Body of pancreas (tissue), 4 donors: Measurements from ENCODE around the gene KIFAP3. TPM values are rescaled to one million over a fixed set of nuclear protein-coding genes. Genes with fewer than 3 reads are reported as not detected.
A peak's percentile ranks its signal among the peaks of the same experiment; 100 is the strongest.

Experiments
- ATAC-seq: fragments of 150-250 bp; one replicate; pipeline ENCODE4 v1.9.1; 2016
- DNase-seq, 4 donors: peaks; one replicate each; pipeline ENCODE4 v3.0.0-alpha.2; 2019
- H3K27ac ChIP-seq, 4 donors: fragments of 200-600 bp; sonication (generic); 1 replicate in 3 of 4; 2 replicates in 1 of 4; pipeline versions ENCODE4 v1.5.1 to v1.6.1; 2016 to 2019; ENCODE audit warnings: mild to moderate bottlenecking in 1 of 4, mixed read lengths in 1 of 4, moderate library complexity in 1 of 4
- H3K27me3 ChIP-seq, 2 donors: fragments of 200-600 bp; sonication (generic); one replicate each; pipeline ENCODE4 v1.6.0; 2016; ENCODE audit warnings: mild to moderate bottlenecking in 1 of 2
- H3K36me3 ChIP-seq, 2 donors: fragments of 200-600 bp; sonication (generic); replicated peaks in 1 of 2; 2 replicates each; pipeline ENCODE4 v1.5.1; 2016; ENCODE audit warnings: low read depth in 2 of 2; ENCODE audit not compliant: insufficient read depth in 1 of 2
- H3K4me1 ChIP-seq: fragments of 200-600 bp; sonication (generic); one replicate; pipeline ENCODE4 v1.6.0; 2016
- H3K4me3 ChIP-seq, 2 donors: fragments of 200-600 bp; sonication (generic); 1 replicate in 1 of 2; 2 replicates in 1 of 2; pipeline ENCODE4 v1.5.1; 2016 to 2019
- H3K9me3 ChIP-seq, 3 donors: fragments of 200-600 bp; sonication (generic); 1 replicate in 2 of 3; 2 replicates in 1 of 3; pipeline ENCODE4 v1.5.1; 2016
- POLR2A ChIP-seq, 3 donors: fragments of 450-650 bp; IDR thresholded peaks; one replicate each; pipeline ENCODE4 v1.6.1; 2016; ENCODE audit warnings: antibody characterized with exemption in 3 of 3, mild to moderate bottlenecking in 2 of 3
- WGBS, 2 donors: methylation state at CpG; one replicate each; pipeline ENCODE4 v1.1.5; 2017; 5-methylcytosine and 5-hydroxymethylcytosine counted together
- intact Hi-C: fragments of 100-400 bp; cut with DNase I; formaldehyde crosslinking; loops from one replicate; pipeline ENCODE4 v1.15.1; 2023
- total RNA-seq, 2 donors: library from RNA; depleted of rRNA; stranded (reverse); fragments of >200 nt; gene quantifications; one replicate each; pipeline ENCODE4 v1.1.0, GENCODE V29; 2016
- TF ChIP-seq, protein P1 (sequence below), 7 experiments: fragments of 450-650 bp in 4 of 7; fragments of 200-600 bp in 3 of 7; sonication (generic) in 3 of 7; IDR thresholded peaks; one replicate each; pipeline ENCODE4 v1.5.1; 2016 to 2019; ENCODE audit warnings: antibody characterized with exemption in 7 of 7

KIFAP3 gene
- total RNA-seq, 2 donors from 2014 or later: 9.6 to 16.9 TPM

- Histone ChIP-seq H3K4me3 (no peak overlapping the region), H3K9me3 (no peaks in the 10 kb centered on the region), H3K36me3 (peaks cover 0 to 3% of the 10 kb centered on the region in 2 donors), H3K27me3 (no peaks in the 10 kb centered on the region), H3K27ac (peak overlapping the region; percentile 66 to 99 (median 98)), H3K4me1 (peaks cover 50% of the 10 kb centered on the region)
- TF ChIP-seq POLR2A (IDR thresholded peaks at IDR 0.05): peak in 1 of 3 donors; percentile 18
- TF ChIP-seq, protein P1, sequence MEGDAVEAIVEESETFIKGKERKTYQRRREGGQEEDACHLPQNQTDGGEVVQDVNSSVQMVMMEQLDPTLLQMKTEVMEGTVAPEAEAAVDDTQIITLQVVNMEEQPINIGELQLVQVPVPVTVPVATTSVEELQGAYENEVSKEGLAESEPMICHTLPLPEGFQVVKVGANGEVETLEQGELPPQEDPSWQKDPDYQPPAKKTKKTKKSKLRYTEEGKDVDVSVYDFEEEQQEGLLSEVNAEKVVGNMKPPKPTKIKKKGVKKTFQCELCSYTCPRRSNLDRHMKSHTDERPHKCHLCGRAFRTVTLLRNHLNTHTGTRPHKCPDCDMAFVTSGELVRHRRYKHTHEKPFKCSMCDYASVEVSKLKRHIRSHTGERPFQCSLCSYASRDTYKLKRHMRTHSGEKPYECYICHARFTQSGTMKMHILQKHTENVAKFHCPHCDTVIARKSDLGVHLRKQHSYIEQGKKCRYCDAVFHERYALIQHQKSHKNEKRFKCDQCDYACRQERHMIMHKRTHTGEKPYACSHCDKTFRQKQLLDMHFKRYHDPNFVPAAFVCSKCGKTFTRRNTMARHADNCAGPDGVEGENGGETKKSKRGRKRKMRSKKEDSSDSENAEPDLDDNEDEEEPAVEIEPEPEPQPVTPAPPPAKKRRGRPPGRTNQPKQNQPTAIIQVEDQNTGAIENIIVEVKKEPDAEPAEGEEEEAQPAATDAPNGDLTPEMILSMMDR (IDR thresholded peaks at IDR 0.05): no peak
- 12 to 18% methylated on average over 2 of the region's 2 CpGs for WGBS, 2 donors
- intact Hi-C loops: no loop called here
- ATAC-seq (no peak), DNase-seq (peak in 2 of 4 donors; percentile 38 to 63)
Measured at GRCh38 chr1:169891539-169891885, 183.0 kb downstream of the KIFAP3 start.

DNA sequence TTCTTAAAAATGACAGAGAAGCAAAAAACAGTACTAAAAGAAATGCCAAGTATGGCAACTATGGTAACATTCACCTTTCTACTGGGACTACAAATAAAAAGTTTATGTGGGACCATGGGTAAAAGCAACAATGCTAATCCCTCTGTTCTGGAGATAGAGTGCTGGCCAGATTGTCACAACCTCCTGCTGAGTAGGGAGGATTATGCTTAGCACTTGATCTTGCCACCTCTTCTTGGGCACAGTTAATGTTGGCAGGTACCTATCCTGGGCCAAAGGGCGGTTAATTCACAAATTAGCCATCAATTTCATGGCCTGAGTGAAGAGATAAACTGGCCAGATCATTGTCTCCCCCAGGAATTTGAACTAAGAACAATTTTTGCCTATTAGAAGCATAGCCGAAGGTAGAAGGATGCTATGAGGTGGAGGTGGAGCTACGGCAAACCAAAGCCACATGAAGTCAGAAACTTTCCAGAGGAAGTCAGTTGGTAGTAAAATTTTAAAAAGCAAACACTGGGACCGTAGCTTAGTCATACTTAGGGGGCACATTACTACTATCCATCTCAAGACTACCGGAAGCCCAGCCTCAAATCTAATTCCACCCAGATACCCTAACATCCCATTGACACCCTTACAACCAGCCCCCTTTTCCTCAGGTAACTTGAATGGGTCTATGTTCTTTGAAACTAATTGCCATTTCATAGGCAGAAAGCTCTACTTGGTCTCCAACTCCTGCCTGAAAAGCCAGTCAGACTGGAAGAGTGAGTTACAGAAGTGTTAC lies 183.5 kb downstream of the KIFAP3 start:
- H3K27ac ChIP-seq: peak overlapping the region; percentile 66 to 99 (median 98)
- no peak overlapping the region for H3K4me3 ChIP-seq
- H3K4me1 ChIP-seq: peaks cover 50% of the 10 kb centered on the region
- H3K36me3 ChIP-seq: peaks cover 0 to 6% of the 10 kb centered on the region in 2 donors
- intact Hi-C loops: no loop called here
- DNase-seq (peak; percentile 35 to 72 (median 60)), ATAC-seq (no peak)
- no peaks in the 10 kb centered on the region for H3K9me3 ChIP-seq
- no peaks in the 10 kb centered on the region for H3K27me3 ChIP-seq
- 8 to 14% methylated on average over 5 of the region's 5 CpGs for WGBS, 2 donors
- TF ChIP-seq, protein P1 (IDR thresholded peaks at IDR 0.05): no peak
- no peak for TF ChIP-seq POLR2A (IDR thresholded peaks at IDR 0.05)

DNA sequence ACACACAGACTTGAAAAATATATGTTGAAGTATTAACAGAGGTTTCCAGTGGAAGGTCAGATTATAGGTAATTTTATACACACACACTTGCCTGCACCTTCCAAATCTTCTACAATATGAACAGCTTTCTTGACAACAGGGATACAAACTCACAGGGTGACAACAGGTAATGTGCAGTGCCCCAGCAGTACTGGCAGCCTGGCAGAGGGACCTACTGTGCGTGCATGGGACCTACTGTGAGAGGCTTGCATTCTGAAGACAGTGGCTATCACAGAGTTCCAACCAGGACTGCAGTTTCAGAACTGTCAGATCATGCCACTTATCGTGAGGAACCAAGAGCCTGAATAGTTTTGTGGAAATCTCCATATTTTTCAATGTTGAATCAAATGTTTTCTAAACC lies 184.6 kb downstream of the KIFAP3 start:
- H3K4me3 ChIP-seq: no peak overlapping the region
- TF ChIP-seq, protein P1 (IDR thresholded peaks at IDR 0.05): no peak
- TF ChIP-seq POLR2A (IDR thresholded peaks at IDR 0.05): no peak
- WGBS, 2 donors: 90 to 93% methylated on average over 2 of the region's 2 CpGs
- DNase-seq: no peak
- H3K27ac ChIP-seq: peak overlapping the region in 2 of 4 donors; percentile 98 to 99
- intact Hi-C loops: no loop called here
- no peak for ATAC-seq
- H3K27me3 ChIP-seq: no peaks in the 10 kb centered on the region
- peaks cover 49% of the 10 kb centered on the region for H3K4me1 ChIP-seq
- H3K36me3 ChIP-seq: peaks cover 0 to 6% of the 10 kb centered on the region in 2 donors
- H3K9me3 ChIP-seq: no peaks in the 10 kb centered on the region

- intact Hi-C loops: no loop called here
- DNase-seq (no peak), ATAC-seq (no peak)
- H3K4me3 ChIP-seq: no peak overlapping the region
- H3K36me3 ChIP-seq: peaks cover 0 to 6% of the 10 kb centered on the region in 2 donors
- H3K27ac ChIP-seq: no peak overlapping the region
- WGBS, 2 donors: 93% methylated on average over 2 of the region's 2 CpGs
- H3K27me3 ChIP-seq: no peaks in the 10 kb centered on the region
- H3K9me3 ChIP-seq: no peaks in the 10 kb centered on the region
- TF ChIP-seq POLR2A (IDR thresholded peaks at IDR 0.05): no peak
- TF ChIP-seq, protein P1 (IDR thresholded peaks at IDR 0.05): no peak
- H3K4me1 ChIP-seq: peaks cover 34% of the 10 kb centered on the region
Measured at GRCh38 chr1:169886931-169887330, 187.6 kb downstream of the KIFAP3 start.

GRCh38 chr1:169886422-169886821 lies 188.1 kb downstream of the KIFAP3 start:
- no peak overlapping the region for H3K4me3 ChIP-seq
- peaks cover 29% of the 10 kb centered on the region for H3K4me1 ChIP-seq
- DNase-seq: no peak
- intact Hi-C loops: no loop called here
- H3K36me3 ChIP-seq: peaks cover 0 to 6% of the 10 kb centered on the region in 2 donors
- H3K27ac ChIP-seq: no peak overlapping the region
- ATAC-seq: no peak
- 62 to 76% methylated on average over 1 of the region's 1 CpG for WGBS, 2 donors
- TF ChIP-seq, protein P1 (IDR thresholded peaks at IDR 0.05): no peak
- TF ChIP-seq POLR2A (IDR thresholded peaks at IDR 0.05): no peak
- no peaks in the 10 kb centered on the region for H3K9me3 ChIP-seq
- H3K27me3 ChIP-seq: no peaks in the 10 kb centered on the region
